Transverse colon (tissue), 3 donors: ENCODE results near the gene SLC16A13.

Source experiments
- CTCF ChIP-seq, 5 experiments: fragments of 200-600 bp in 3 of 5; fragments of 450-650 bp in 2 of 5; sonication (generic) in 3 of 5; IDR thresholded peaks; 1 replicate in 2 of 5; 2 replicates in 3 of 5; pipeline ENCODE4 v1.5.1; 2016 to 2017; ENCODE audit warnings: antibody characterized with exemption in 5 of 5, inconsistent platforms in 3 of 5, mild to moderate bottlenecking in 2 of 5, moderate library complexity in 1 of 5
- EP300 ChIP-seq: sonication (generic); formaldehyde crosslinking; IDR thresholded peaks from one replicate; pipeline ENCODE4 v1.6.1; 2017; ENCODE audit warnings: antibody characterized with exemption, low read depth
- POLR2A ChIP-seq: fragments of 450-650 bp; IDR thresholded peaks from one replicate; pipeline ENCODE4 v1.6.1; 2016; ENCODE audit warnings: antibody characterized with exemption, mild to moderate bottlenecking, moderate library complexity

- TF ChIP-seq CTCF (IDR thresholded peaks at IDR 0.05) (no peak), POLR2A (no peak), EP300 (no peak)
Measured at GRCh38 chr17:7020894-7021664, 14.7 kb upstream of the SLC16A13 start.
